ENCODE data around the gene SLC35E4.
"Not testable (repeated sequence)": the region's sequence is repeated elsewhere in the genome, so short reads cannot be mapped to it uniquely, and the experiment has no call there.

SLC35E4 gene

GRCh38 chr22:30652852-30653251, 17.3 kb downstream of the SLC35E4 start:
- DNase-seq (ENCODE audit: low read depth) = no peak

DNA sequence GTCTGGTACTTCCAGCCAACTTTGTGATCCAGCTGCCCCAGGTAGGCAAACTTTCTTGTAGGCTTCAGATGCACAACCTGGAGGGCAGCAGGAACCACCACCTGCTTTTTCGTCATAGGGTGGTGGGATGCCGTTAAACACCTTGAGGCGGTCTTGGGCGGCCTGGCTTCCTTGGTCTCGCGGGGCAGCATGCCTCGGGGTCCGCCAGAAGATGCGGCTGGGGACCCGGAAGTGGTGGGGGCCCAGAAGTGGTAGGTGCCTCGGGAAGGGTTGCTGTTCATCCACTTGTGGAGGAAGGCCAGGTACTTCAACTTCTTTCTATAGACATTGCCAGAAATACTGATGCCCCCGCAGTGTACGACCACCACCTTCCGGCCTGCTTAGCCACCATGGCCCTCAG, 18.8 kb downstream of the SLC35E4 start:
- DNase-seq (ENCODE audit: low read depth) = no peak

DNA sequence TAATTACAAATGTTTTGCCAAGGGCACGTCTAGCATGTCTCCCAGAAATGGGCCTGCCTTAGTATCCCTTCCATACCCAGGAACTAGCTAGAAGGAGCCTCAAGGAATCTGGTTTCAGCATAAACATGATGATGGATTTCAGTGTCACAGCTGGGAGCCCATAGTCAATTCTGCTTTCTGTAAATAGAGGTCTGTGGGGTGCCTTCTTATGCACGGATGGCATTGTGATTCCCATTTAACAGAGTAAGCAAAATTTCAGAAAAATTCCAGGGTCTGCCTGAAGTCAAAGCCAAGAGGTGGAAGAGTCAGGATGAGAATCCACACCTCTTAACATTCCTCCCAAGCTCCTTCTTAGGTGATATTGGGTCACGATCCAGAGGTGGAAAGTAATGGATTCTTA, 20.0 kb downstream of the SLC35E4 start:
- DNase-seq (ENCODE audit: low read depth) = no peak

- no peak for DNase-seq (ENCODE audit: low read depth)
These were observed 26.5 kb downstream of the SLC35E4 start for GRCh38 chr22:30662040-30662439.

DNA sequence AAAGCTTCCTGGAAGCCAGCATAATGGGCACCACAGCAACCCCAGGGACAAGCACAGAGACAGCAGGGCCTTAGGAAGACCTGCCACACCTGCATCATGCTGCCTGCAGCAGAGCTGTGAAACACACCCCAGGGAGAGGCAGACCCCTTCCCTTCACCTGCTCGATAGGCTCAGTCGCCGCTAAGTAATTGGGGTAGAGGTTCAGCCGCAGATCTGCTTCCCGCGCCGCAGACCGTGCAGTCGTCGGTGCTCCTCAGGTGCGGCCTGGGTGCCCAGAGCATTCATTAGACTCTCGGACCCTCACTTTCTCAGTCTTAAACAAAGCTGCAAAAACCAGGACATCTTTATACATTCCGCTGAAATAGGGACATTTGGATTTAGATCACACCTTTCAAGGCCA, 29.2 kb downstream of the SLC35E4 start:
- DNase-seq (ENCODE audit: low read depth) = no peak

DNA sequence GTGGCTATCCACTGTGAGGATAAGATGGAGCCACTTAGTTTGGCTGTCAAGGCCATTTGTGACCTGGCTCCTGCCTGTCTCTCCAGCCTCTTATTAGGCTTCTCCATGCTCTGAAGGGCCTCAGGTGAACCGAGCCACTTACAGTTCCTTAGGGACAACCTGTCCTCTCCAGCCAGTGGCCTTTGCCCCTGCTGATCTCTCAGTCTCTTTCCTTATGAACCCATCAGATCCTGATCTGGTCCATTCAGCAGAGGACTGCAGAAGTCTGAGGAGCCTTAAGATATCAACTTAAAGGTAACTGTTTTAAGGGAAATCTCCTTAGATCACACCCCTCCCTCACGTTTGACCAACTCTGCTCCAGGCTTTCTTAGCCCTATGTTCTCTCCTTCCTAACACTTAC, 29.7 kb downstream of the SLC35E4 start:
- no peak for DNase-seq (ENCODE audit: low read depth)

DNA sequence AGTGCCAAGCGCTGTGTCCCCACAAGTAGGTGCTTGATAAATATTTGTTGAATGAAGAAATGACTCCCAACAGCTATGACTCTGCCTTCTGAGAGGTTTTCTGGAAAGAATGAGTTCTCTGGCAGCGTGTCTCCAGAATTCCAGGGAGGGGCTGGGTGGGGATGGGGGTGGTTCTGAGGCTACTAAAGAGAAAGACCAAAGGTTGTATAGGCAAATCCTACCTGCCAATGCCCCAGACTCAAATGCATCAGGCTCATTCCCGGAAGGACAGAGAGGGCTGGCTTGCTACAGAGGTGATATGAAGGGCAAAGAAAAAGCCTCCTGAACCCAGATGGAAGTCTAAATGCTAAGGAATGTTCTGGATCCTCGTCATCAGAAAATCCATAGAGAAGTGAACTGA, 30.2 kb downstream of the SLC35E4 start:
- DNase-seq (ENCODE audit: low read depth) = no peak

GRCh38 chr22:30667107-30667493, 31.5 kb downstream of the SLC35E4 start:
- no peak for DNase-seq (ENCODE audit: low read depth)

GRCh38 chr22:30667494-30668385, 32.2 kb downstream of the SLC35E4 start, which contains the start of gene DUSP18:
DUSP18 (minus strand) TSS chr22:30667875; CDS start chr22:30664003, 3,872 bp downstream.
- peak; percentile 27 for DNase-seq (ENCODE audit: low read depth)

- no peak for DNase-seq (ENCODE audit: low read depth)
These were observed 32.8 kb downstream of the SLC35E4 start for GRCh38 chr22:30668386-30668710.

GRCh38 chr22:30671071-30671470, 35.5 kb downstream of the SLC35E4 start:
- no peak for DNase-seq (ENCODE audit: low read depth)

DNA sequence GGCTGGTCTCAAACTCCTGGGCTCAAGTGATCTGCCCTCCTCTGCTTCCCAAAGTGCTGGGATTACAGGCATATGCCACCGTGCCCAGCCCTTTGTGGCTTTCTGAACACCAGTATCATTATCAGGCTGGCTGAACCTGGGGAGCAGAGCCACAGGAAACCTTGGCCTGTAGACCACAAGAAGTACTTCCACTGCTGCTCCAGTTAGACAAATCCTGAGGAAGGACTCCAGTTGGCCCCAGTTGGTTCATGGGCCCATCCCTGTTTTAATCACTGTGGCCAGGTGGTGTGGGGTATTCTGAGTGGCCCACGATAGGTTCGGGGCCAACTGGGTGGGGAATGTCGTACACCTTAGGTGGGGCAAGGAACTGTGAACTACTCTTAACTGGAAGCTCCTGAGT, 37.6 kb downstream of the SLC35E4 start:
- no peak for DNase-seq (ENCODE audit: low read depth)

DNA sequence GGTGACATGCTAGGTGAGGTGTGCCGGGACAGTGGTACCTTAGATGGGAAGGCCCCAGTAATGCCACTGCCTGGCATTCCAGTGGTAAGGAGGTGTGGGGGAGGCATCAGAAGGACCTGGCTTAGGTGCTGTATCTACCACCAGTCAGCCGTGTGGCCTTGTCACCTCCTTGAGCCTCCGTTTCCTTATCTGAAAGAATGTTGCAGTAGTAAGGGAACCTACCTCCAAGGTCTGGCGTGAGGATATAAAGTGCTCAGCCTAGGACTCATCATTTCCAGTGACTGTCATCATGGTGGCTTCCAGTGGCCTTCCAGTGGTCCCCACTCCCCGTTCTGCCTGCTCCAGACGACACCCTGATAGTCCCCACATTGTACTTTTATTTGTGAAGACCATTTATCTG, 38.9 kb downstream of the SLC35E4 start:
- no peak for DNase-seq (ENCODE audit: low read depth)

- no peak for DNase-seq (ENCODE audit: low read depth)
These were observed 39.9 kb downstream of the SLC35E4 start for GRCh38 chr22:30675436-30675835.

- not testable (repeated sequence) for DNase-seq (ENCODE audit: low read depth)
These were observed 41.0 kb downstream of the SLC35E4 start for GRCh38 chr22:30676565-30676964.

- DNase-seq (ENCODE audit: low read depth) = not testable (repeated sequence)
These were observed 44.5 kb downstream of the SLC35E4 start for GRCh38 chr22:30679895-30680690.

DNA sequence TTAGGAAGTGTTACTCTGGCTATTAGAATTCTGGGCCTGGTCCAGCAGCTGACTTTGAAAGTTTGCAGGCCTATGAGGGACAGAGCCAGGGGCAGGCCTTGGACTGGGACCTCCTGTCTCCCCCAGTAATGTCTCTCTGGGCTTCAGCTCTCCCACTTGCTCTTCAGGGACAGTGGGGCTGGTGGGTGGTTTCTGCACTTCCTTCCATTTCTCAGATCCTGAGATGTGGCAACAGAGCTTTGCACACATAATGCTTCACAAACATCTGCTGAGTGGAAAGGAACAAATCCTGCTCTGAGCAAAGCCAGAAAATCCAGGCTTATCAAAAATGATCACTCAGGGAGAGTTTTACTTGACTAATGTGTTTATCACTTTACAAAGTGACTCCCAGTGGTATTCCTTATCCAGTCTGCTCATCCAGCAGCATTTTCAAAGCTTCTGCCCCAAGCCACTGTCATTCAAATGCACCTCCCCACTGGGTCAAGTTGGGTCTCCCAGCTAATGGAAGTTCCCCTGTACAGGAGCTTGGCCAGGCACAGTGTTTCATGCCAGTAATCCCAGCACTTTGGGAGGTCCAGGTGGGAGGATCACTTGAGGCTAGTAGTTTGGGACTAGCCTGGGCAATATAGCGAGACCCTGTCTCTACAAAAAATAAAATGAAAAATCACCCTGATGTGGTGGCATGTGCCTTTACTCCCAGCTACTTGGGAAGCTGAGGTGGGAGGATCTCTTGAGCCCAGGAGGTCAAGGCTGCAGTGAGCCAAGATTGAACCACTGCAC, 45.6 kb downstream of the SLC35E4 start:
- DNase-seq (ENCODE audit: low read depth) = no peak

- DNase-seq (ENCODE audit: low read depth) = no peak
These were observed 46.2 kb downstream of the SLC35E4 start for GRCh38 chr22:30681831-30682230.

GRCh38 chr22:30685178-30685577, 49.6 kb downstream of the SLC35E4 start:
- DNase-seq (ENCODE audit: low read depth) = no peak

DNA sequence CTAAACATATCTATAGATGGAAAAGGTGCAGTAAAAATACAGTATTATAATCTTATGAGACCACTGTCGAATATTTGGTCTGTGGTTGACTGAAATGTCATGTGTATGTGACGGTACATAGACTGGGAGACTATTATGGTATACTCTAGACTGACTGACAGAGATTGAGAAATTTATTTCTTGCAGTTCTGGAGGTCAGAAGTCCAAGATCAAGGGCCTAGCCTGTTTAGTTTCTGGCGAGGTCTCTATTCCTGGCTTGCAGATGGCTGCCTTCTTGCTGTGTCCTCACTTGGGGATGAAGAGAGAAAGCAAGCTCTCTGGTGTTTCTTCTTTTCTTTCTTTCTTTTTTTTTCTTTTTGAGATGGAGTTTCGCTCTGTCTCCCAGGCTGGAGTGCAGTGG, 51.8 kb downstream of the SLC35E4 start:
- DNase-seq (ENCODE audit: low read depth) = no peak

DNA sequence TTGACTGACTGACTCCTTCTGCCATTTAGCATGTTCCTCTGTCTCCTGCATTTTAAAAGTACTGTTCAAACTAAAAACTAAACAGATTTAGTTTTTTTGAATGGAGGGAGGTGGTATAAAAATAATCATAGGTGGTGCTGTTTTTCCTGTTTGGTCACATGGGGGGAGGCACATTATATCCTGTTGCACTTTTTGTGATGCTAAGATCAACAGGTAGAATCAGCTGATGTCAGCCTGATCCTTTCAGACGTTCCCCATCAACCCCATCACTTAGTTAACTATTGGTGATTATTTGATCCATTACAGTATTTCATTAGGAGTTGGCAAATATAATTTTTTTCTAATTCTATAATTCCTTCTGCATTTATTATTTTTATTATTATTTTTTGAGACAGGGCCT, 54.0 kb downstream of the SLC35E4 start:
- no peak for DNase-seq (ENCODE audit: low read depth)

- DNase-seq (ENCODE audit: low read depth) = no peak
These were observed 55.6 kb downstream of the SLC35E4 start for GRCh38 chr22:30691204-30691603.
